A673 (cell line): ENCODE results near the gene PDE8A. TPM values are rescaled to one million over a fixed set of nuclear protein-coding genes. Genes with fewer than 3 reads are reported as not detected.
"Not testable (repeated sequence)": the region's sequence is repeated elsewhere in the genome, so short reads cannot be mapped to it uniquely, and the experiment has no call there.

Experiments used
- BruUV-seq: library from RNA; stranded (reverse); fragments of 400-500 nt; replicated peaks from 2 replicates; lab custom pipeline; 2021; lab: Mats Ljungman, UMichigan
- CTCF ChIA-PET: fragments of 300-600 bp; sonication (Branson Sonifier 250); formaldehyde crosslinking; loops from one replicate; lab custom pipeline; 2022; ENCODE audit warnings: antibody characterized with exemption; lab: Charles Lee
- POLR2A ChIA-PET: fragments of 300-600 bp; sonication (Branson Sonifier 250); formaldehyde crosslinking; loops from one replicate; lab custom pipeline; 2022; ENCODE audit warnings: antibody characterized with exemption; ENCODE audit not compliant: low non-redundant PET; lab: Charles Lee
- DNase-seq: peaks from one replicate; pipeline ENCODE4 v3.0.0-alpha.2; 2015; ENCODE audit warnings: low spot score
- H3K27ac ChIP-seq: fragments of 200-600 bp; sonication (generic); 2 replicates; pipeline ENCODE4 v1.5.1; 2016; ENCODE audit warnings: mixed run types, low read depth, mild to moderate bottlenecking, mixed read lengths, antibody characterized with exemption, low read length; ENCODE audit not compliant: poor library complexity, severe bottlenecking
- H3K27me3 ChIP-seq: fragments of 200-600 bp; sonication (generic); replicated peaks from 2 replicates; pipeline ENCODE4 v1.6.1; 2017; ENCODE audit warnings: mixed run types, low read depth, mild to moderate bottlenecking, mixed read lengths, antibody characterized with exemption, low read length; ENCODE audit not compliant: insufficient read depth, poor library complexity
- H3K36me3 ChIP-seq: fragments of 200-600 bp; sonication (generic); 2 replicates; pipeline ENCODE4 v1.6.1; 2016; ENCODE audit warnings: mixed run types, mild to moderate bottlenecking, mixed read lengths, antibody characterized with exemption, low read length; ENCODE audit not compliant: insufficient read depth, poor library complexity, severe bottlenecking
- H3K4me1 ChIP-seq: fragments of 200-600 bp; sonication (generic); 2 replicates; pipeline ENCODE4 v1.6.1; 2017; ENCODE audit warnings: mixed run types, mild to moderate bottlenecking, mixed read lengths, antibody characterized with exemption, low read length; ENCODE audit not compliant: insufficient read depth, poor library complexity, severe bottlenecking
- H3K4me3 ChIP-seq: fragments of 200-600 bp; sonication (generic); 2 replicates; pipeline ENCODE4 v1.5.1; 2016; ENCODE audit warnings: low read depth, mixed run types, mild to moderate bottlenecking, mixed read lengths, low read length; ENCODE audit not compliant: poor library complexity, severe bottlenecking
- H3K9me3 ChIP-seq: fragments of 200-600 bp; sonication (generic); 2 replicates; pipeline ENCODE4 v1.6.1; 2016; ENCODE audit warnings: mixed run types, low read depth, mild to moderate bottlenecking, mixed read lengths, antibody characterized with exemption, low read length; ENCODE audit not compliant: poor library complexity, severe bottlenecking
- EZH2 ChIP-seq: fragments of 200-600 bp; sonication (generic); IDR thresholded peaks from 2 replicates; pipeline ENCODE4 v1.6.1; 2017; ENCODE audit warnings: borderline replicate concordance, low read depth, mild to moderate bottlenecking, mixed read lengths, antibody characterized with exemption, low read length; ENCODE audit not compliant: poor library complexity, severe bottlenecking
- intact Hi-C: fragments of 100-400 bp; cut with micrococcal nuclease; formaldehyde crosslinking; loops from one replicate; pipeline ENCODE4 v1.10.0; 2022; ENCODE audit not compliant: unreplicated experiment
- total RNA-seq: library from RNA; stranded (reverse); gene quantifications from 2 replicates; pipeline ENCODE4 v1.2.3, GENCODE V29; 2021
- TF ChIP-seq, protein P1 (sequence below): fragments of 300-800, 200-600 bp; sonication (generic); conservative IDR thresholded peaks from 2 replicates; pipeline ENCODE4 v1.5.1; 2017; ENCODE audit warnings: low read depth, mild to moderate bottlenecking, antibody characterized with exemption, low read length, moderate library complexity, mixed read lengths

The PDE8A gene
- total RNA-seq, 1 experiment from 2014 or later: 80.7 TPM

DNA sequence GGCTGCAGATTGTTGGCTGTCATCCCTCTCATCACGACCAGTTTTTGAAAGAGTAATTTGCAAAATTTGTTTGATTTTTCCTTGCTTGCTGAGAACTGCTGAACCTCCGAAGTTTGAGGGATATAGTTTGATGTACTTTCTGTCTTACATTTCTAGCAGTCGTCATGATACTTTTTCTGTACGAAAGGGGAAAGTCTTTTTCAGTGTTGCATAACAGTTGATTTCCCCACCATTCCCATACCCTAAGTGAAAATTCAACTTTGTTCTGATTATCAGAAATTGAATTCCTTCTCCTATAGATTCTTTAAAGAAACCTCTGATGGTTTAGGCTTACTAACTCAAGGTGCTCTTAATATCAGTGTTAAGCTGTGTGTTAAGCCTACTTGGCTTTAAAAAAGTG, 1.6 kb downstream of the PDE8A start:
- Histone ChIP-seq H3K4me3 (peak overlapping the region; percentile 86), H3K4me1 (peaks cover 48% of the 10 kb centered on the region), H3K9me3 (no peaks in the 10 kb centered on the region), H3K27ac (peak overlapping the region; percentile 92), H3K27me3 (no peaks in the 10 kb centered on the region), H3K36me3 (no peaks in the 10 kb centered on the region)
- CTCF ChIA-PET: no interaction called here
- TSS peak; percentile 34 for BruUV-seq
- POLR2A ChIA-PET: no interaction called here
- intact Hi-C loops: no loop called here
- DNase-seq: no peak
- TF ChIP-seq, protein P1, sequence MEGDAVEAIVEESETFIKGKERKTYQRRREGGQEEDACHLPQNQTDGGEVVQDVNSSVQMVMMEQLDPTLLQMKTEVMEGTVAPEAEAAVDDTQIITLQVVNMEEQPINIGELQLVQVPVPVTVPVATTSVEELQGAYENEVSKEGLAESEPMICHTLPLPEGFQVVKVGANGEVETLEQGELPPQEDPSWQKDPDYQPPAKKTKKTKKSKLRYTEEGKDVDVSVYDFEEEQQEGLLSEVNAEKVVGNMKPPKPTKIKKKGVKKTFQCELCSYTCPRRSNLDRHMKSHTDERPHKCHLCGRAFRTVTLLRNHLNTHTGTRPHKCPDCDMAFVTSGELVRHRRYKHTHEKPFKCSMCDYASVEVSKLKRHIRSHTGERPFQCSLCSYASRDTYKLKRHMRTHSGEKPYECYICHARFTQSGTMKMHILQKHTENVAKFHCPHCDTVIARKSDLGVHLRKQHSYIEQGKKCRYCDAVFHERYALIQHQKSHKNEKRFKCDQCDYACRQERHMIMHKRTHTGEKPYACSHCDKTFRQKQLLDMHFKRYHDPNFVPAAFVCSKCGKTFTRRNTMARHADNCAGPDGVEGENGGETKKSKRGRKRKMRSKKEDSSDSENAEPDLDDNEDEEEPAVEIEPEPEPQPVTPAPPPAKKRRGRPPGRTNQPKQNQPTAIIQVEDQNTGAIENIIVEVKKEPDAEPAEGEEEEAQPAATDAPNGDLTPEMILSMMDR: no peak
- no peak for TF ChIP-seq EZH2

DNA sequence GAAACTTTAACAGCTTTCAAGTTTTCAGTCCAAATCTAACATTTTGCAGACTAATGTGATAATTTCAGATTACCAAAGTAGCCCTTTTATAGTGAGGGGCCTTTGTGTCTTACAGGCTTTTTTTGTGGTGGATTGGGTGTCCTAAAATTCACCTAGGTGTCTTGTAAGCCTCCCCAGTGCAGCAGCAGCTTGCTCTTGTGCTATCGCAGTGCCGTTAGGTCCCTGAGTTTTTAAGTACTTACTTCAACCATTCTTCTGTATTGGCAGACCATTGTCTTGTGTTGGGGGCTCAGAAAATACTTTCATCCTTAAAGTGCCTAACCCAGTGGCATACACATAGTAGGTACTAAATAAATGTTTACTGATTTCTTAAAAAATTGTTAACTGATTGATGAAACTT, 2.1 kb downstream of the PDE8A start:
- no TSS peak for BruUV-seq
- Histone ChIP-seq H3K4me1 (peaks cover 52% of the 10 kb centered on the region), H3K27ac (peak overlapping the region; percentile 92), H3K27me3 (no peaks in the 10 kb centered on the region), H3K36me3 (no peaks in the 10 kb centered on the region), H3K4me3 (peak overlapping the region; percentile 86), H3K9me3 (no peaks in the 10 kb centered on the region)
- intact Hi-C loops: no loop called here
- ChIA-PET CTCF (no interaction called here), POLR2A (no interaction called here)
- DNase-seq: no peak
- no peak for TF ChIP-seq EZH2

DNA sequence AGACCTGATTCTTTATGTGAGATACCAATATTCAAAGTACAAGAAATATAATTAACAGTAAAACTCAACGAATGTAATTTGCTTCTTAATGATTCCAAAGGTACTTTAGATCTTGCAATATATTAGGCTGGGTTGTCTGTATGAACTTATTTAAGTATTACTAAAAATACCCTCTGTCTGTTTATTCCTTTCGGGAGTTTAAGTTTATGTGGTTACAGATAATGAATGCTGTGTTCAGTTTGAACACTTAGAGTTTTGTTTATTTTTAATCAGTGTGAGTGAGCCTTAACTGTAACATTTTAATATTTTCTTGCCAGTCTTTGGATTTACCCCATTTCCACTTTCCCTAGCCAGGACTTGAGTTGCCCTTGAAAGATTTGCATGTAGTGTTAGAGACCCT, 3.5 kb downstream of the PDE8A start:
- Histone ChIP-seq H3K4me3 (peak overlapping the region; percentile 86), H3K4me1 (peaks cover 51% of the 10 kb centered on the region), H3K27ac (peak overlapping the region; percentile 7), H3K9me3 (no peaks in the 10 kb centered on the region), H3K27me3 (no peaks in the 10 kb centered on the region), H3K36me3 (no peaks in the 10 kb centered on the region)
- no peak for DNase-seq
- intact Hi-C loops: loop anchor here (5.0 kb wide), 1 partner anchor 57 kb away; no protein-coding TSS in a partner anchor
- ChIA-PET CTCF (no interaction called here), POLR2A (no interaction called here)
- no TSS peak for BruUV-seq
- TF ChIP-seq, protein P1: no peak
- no peak for TF ChIP-seq EZH2

DNA sequence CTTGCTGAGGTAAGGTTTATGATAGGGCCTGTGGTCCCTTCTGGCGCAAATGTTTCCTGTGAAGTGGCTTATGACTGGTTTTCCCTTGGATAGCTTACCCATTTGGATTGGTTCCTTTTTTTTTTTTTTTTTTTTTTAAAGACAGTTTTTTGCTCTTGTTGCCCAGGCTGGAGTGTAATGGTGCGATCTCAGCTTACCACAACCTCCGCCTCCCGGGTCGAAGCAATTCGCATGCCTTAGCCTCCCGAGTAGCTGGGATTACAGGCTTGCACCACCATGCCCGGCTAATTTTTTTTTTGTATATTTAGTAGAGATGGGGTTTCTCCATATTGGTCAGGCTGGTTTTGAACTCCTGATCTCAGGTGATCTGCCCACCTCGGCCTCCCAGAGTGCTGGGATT, 5.7 kb downstream of the PDE8A start:
- H3K27ac ChIP-seq, BruUV-seq, H3K27me3 ChIP-seq, H3K36me3 ChIP-seq, POLR2A ChIA-PET, H3K4me3 ChIP-seq, DNase-seq, H3K9me3 ChIP-seq: not testable (repeated sequence)
- CTCF ChIA-PET: interaction anchor here (0.6 kb wide), 1 partner anchor 44 kb away, joined by 7 read pairs; no protein-coding TSS in a partner anchor
- peaks cover 71% of the 10 kb centered on the region for H3K4me1 ChIP-seq
- intact Hi-C loops: loop anchor here (5.0 kb wide), 1 partner anchor 55 kb away; no protein-coding TSS in a partner anchor
